GM10847 (cell line): Measurements from ENCODE around the gene NOS1.

Source experiments
- POLR2A ChIP-seq: IDR thresholded peaks from 2 replicates; pipeline ENCODE4 v1.6.1; 2011; ENCODE audit not compliant: insufficient read length; ENCODE audit errors: extremely low read depth

The NOS1 gene

GRCh38 chr12:117361347-117361751, at the start of gene NOS1:
NOS1 (minus strand) TSS chr12:117361626; CDS start chr12:117331069, 30,557 bp downstream.
- TF ChIP-seq POLR2A, result no peak

GRCh38 chr12:117409286-117409685, 47.9 kb upstream of the NOS1 start:
- no peak for TF ChIP-seq POLR2A

GRCh38 chr12:117408161-117408791, 46.9 kb upstream of the NOS1 start:
- TF ChIP-seq POLR2A, result no peak

GRCh38 chr12:117404940-117405339, 43.5 kb upstream of the NOS1 start:
- no peak for TF ChIP-seq POLR2A

- TF ChIP-seq POLR2A, result no peak
Observed at GRCh38 chr12:117404203-117404853, 42.9 kb upstream of the NOS1 start.

- TF ChIP-seq POLR2A, result no peak
Observed at GRCh38 chr12:117403586-117404139, 42.2 kb upstream of the NOS1 start.

- no peak for TF ChIP-seq POLR2A
Observed at GRCh38 chr12:117402363-117402762, 40.9 kb upstream of the NOS1 start.

- TF ChIP-seq POLR2A, result no peak
Observed at GRCh38 chr12:117400912-117401311, 39.5 kb upstream of the NOS1 start.

- TF ChIP-seq POLR2A, result no peak
Observed at GRCh38 chr12:117395766-117396165, 34.3 kb upstream of the NOS1 start.

GRCh38 chr12:117394491-117394890, 33.1 kb upstream of the NOS1 start:
- TF ChIP-seq POLR2A, result no peak

GRCh38 chr12:117393656-117394055, 32.2 kb upstream of the NOS1 start:
- no peak for TF ChIP-seq POLR2A

- no peak for TF ChIP-seq POLR2A
Observed at GRCh38 chr12:117390866-117391265, 29.4 kb upstream of the NOS1 start.

- no peak for TF ChIP-seq POLR2A
Observed at GRCh38 chr12:117388951-117389446, 27.6 kb upstream of the NOS1 start.

- no peak for TF ChIP-seq POLR2A
Observed at GRCh38 chr12:117387832-117388231, 26.4 kb upstream of the NOS1 start.

- no peak for TF ChIP-seq POLR2A
Observed at GRCh38 chr12:117384735-117385134, 23.3 kb upstream of the NOS1 start.

GRCh38 chr12:117380083-117380482, 18.7 kb upstream of the NOS1 start:
- no peak for TF ChIP-seq POLR2A
